ENCODE measurements around the gene BPIFA2.

Gene BPIFA2

GRCh38 chr20:33164763-33165095 is 3.2 kb upstream of the BPIFA2 start:
- DNase-seq (ENCODE audit: low read depth, low spot score) = no peak
- in situ Hi-C loops (cut with HindIII; ENCODE audit: low sequenced_read_pairs) = no loop called here
- no peak overlapping the region for H3K4me3 ChIP-seq (ENCODE audit: low read depth, low read length)
- TF ChIP-seq CTCF (IDR thresholded peaks at IDR 0.05; ENCODE audit: low read depth, low read length) = no peak

- no peak overlapping the region for H3K4me3 ChIP-seq (ENCODE audit: low read depth, low read length)
- in situ Hi-C loops (cut with HindIII; ENCODE audit: low sequenced_read_pairs) = no loop called here
- no peak for DNase-seq (ENCODE audit: low read depth, low spot score)
These were observed 2.4 kb upstream of the BPIFA2 start for GRCh38 chr20:33165416-33166055.

GRCh38 chr20:33166533-33167113 is 1.3 kb upstream of the BPIFA2 start:
- no peak overlapping the region for H3K4me3 ChIP-seq (ENCODE audit: low read depth, low read length)
- in situ Hi-C loops (cut with HindIII; ENCODE audit: low sequenced_read_pairs) = no loop called here
- DNase-seq (ENCODE audit: low read depth, low spot score) = no peak
- no peak for TF ChIP-seq CTCF (IDR thresholded peaks at IDR 0.05; ENCODE audit: low read depth, low read length)

More at GRCh38 chr20:33165416-33166055, 2.4 kb upstream of the BPIFA2 start:
- TF ChIP-seq CTCF (IDR thresholded peaks at IDR 0.05; ENCODE audit: low read depth, low read length) = no peak

GRCh38 chr20:33169176-33169794 is 1.3 kb downstream of the BPIFA2 start:
- no peak for DNase-seq (ENCODE audit: low read depth, low spot score)
- TF ChIP-seq CTCF (IDR thresholded peaks at IDR 0.05; ENCODE audit: low read depth, low read length) = peak; percentile 44
- H3K4me3 ChIP-seq (ENCODE audit: low read depth, low read length) = no peak overlapping the region
- in situ Hi-C loops (cut with HindIII; ENCODE audit: low sequenced_read_pairs) = no loop called here

GRCh38 chr20:33172781-33173180 is 4.8 kb downstream of the BPIFA2 start:
- in situ Hi-C loops (cut with HindIII; ENCODE audit: low sequenced_read_pairs) = no loop called here
- no peak for TF ChIP-seq CTCF (IDR thresholded peaks at IDR 0.05; ENCODE audit: low read depth, low read length)
- H3K4me3 ChIP-seq (ENCODE audit: low read depth, low read length) = no peak overlapping the region
- DNase-seq (ENCODE audit: low read depth, low spot score) = no peak

- no peak for TF ChIP-seq CTCF (IDR thresholded peaks at IDR 0.05; ENCODE audit: low read depth, low read length)
- DNase-seq (ENCODE audit: low read depth, low spot score) = no peak
- no peak overlapping the region for H3K4me3 ChIP-seq (ENCODE audit: low read depth, low read length)
- in situ Hi-C loops (cut with HindIII; ENCODE audit: low sequenced_read_pairs) = no loop called here
These were observed 7.2 kb downstream of the BPIFA2 start for GRCh38 chr20:33175123-33175522.

All from astrocyte of the spinal cord (primary cell).